Gastroesophageal sphincter (tissue), 4 donors: ENCODE results near the gene GRIP1. TPM values are rescaled to one million over a fixed set of nuclear protein-coding genes. Genes with fewer than 3 reads are reported as not detected.

Experiments
- ATAC-seq: fragments of 150-250 bp; one replicate; pipeline ENCODE4 v1.9.1; 2016; ENCODE audit warnings: mild to moderate bottlenecking, moderate library complexity
- H3K27ac ChIP-seq, 4 donors: fragments of 200-600 bp; sonication (generic) in 3 of 4; 1 replicate in 3 of 4; 2 replicates in 1 of 4; pipeline ENCODE4 v1.5.1; 2016 to 2019
- H3K27me3 ChIP-seq: fragments of 200-600 bp; sonication (generic); one replicate; pipeline ENCODE4 v1.5.1; 2019
- H3K36me3 ChIP-seq, 2 donors: fragments of 200-600 bp; sonication (generic); one replicate each; pipeline ENCODE4 v1.5.1; 2019; ENCODE audit warnings: control low read depth in 1 of 2
- H3K4me1 ChIP-seq, 3 donors: fragments of 200-600 bp; sonication (generic); 1 replicate in 2 of 3; 2 replicates in 1 of 3; pipeline ENCODE4 v1.5.1; 2016 to 2019; ENCODE audit warnings: control low read depth in 2 of 3
- H3K4me3 ChIP-seq, 2 donors: fragments of 200-600 bp; sonication (generic); one replicate each; pipeline ENCODE4 v1.5.1; 2019; ENCODE audit warnings: mild to moderate bottlenecking in 1 of 2, moderate library complexity in 1 of 2
- H3K9me3 ChIP-seq, 3 donors: fragments of 200-600 bp; sonication (generic); one replicate each; pipeline ENCODE4 v1.5.1; 2017 to 2019; ENCODE audit warnings: control low read depth in 2 of 3
- EP300 ChIP-seq: sonication (generic); formaldehyde crosslinking; IDR thresholded peaks from one replicate; pipeline ENCODE4 v1.6.1; 2017; ENCODE audit warnings: antibody characterized with exemption, mild to moderate bottlenecking
- POLR2A ChIP-seq, 2 donors: fragments of 450-650 bp; IDR thresholded peaks; one replicate each; pipeline ENCODE4 v1.6.1; 2017; ENCODE audit warnings: antibody characterized with exemption in 2 of 2, mild to moderate bottlenecking in 2 of 2, moderate library complexity in 1 of 2
- POLR2AphosphoS5 ChIP-seq: sonication (generic); formaldehyde crosslinking; IDR thresholded peaks from one replicate; pipeline ENCODE4 v1.6.1; 2017; ENCODE audit warnings: antibody characterized with exemption
- WGBS, 2 donors: methylation state at CpG; one replicate each; pipeline ENCODE4 v1.1.5; 2018; ENCODE audit warnings: low coverage in 1 of 2; 5-methylcytosine and 5-hydroxymethylcytosine counted together
- total RNA-seq, 4 donors: library from RNA; depleted of rRNA; stranded (reverse); fragments of >200 nt; gene quantifications; one replicate each; pipeline ENCODE4 v1.1.0, GENCODE V29; 2016
- TF ChIP-seq, protein P1 (sequence below), 4 experiments: fragments of 200-600 bp in 2 of 4; fragments of 450-650 bp in 2 of 4; sonication (generic) in 1 of 4; IDR thresholded peaks; one replicate each; pipeline ENCODE4 v1.5.1; 2017 to 2019; ENCODE audit warnings: antibody characterized with exemption in 4 of 4, mild to moderate bottlenecking in 2 of 4, moderate library complexity in 2 of 4

GRIP1 gene
- total RNA-seq, 4 donors from 2014 or later, result 6.8 to 17.8 (median 11.6) TPM

DNA sequence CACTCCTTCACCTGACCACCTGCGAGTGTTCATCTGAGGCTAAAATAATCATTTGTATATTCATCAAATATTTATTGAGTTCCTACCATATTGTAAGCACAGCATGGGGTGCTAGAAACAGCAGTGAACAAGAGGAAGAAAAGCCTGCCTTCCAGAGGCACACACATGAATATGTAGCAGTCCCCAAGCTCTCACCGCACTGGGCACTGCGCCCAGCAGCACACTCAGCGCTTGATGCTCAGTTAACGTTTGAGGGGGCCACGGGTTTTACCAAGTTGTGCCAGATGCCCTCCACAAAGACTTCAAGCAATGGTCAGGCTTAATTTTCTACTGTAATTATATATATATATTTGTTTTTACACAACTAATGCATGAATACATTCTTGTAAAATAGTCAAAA, 324.6 kb downstream of the GRIP1 start:
- no peak for TF ChIP-seq EP300
- TF ChIP-seq POLR2AphosphoS5, result no peak
- TF ChIP-seq POLR2A (IDR thresholded peaks at IDR 0.05), result no peak
- TF ChIP-seq, protein P1, sequence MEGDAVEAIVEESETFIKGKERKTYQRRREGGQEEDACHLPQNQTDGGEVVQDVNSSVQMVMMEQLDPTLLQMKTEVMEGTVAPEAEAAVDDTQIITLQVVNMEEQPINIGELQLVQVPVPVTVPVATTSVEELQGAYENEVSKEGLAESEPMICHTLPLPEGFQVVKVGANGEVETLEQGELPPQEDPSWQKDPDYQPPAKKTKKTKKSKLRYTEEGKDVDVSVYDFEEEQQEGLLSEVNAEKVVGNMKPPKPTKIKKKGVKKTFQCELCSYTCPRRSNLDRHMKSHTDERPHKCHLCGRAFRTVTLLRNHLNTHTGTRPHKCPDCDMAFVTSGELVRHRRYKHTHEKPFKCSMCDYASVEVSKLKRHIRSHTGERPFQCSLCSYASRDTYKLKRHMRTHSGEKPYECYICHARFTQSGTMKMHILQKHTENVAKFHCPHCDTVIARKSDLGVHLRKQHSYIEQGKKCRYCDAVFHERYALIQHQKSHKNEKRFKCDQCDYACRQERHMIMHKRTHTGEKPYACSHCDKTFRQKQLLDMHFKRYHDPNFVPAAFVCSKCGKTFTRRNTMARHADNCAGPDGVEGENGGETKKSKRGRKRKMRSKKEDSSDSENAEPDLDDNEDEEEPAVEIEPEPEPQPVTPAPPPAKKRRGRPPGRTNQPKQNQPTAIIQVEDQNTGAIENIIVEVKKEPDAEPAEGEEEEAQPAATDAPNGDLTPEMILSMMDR (IDR thresholded peaks at IDR 0.05), result no peak
- Histone ChIP-seq H3K4me1 (no peaks in the 10 kb centered on the region), H3K27me3 (no peaks in the 10 kb centered on the region), H3K36me3 (peaks cover 0 to 25% of the 10 kb centered on the region in 2 donors), H3K4me3 (no peak overlapping the region), H3K9me3 (no peaks in the 10 kb centered on the region), H3K27ac (no peak overlapping the region)
- WGBS, 2 donors, result 75 to 85% methylated on average over 6 of the region's 6 CpGs
- ATAC-seq, result no peak

DNA sequence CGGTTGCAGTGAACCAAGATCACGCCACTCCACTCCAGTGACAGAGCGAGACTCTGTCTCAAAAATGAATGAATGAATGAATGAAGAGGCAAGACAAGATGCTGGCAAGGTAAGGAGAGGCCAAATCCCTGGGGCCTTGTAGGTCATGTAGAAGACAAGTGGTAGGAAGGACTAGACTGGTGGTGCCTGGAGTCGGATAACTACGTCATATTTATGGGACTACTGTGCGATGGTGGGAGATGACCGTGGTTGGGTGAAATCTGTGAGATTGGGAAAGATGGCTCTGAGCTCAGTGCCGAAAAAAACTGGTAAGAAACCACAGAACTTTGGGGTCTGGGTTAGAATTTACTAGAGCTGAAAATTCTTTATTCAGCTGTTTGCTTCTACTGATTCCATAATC, 326.0 kb downstream of the GRIP1 start:
- Histone ChIP-seq H3K27me3 (no peaks in the 10 kb centered on the region), H3K9me3 (no peaks in the 10 kb centered on the region), H3K4me1 (no peaks in the 10 kb centered on the region), H3K4me3 (no peak overlapping the region), H3K27ac (no peak overlapping the region), H3K36me3 (peaks cover 0 to 34% of the 10 kb centered on the region in 2 donors)
- TF ChIP-seq EP300 (no peak), POLR2AphosphoS5 (no peak), POLR2A (IDR thresholded peaks at IDR 0.05) (no peak)
- TF ChIP-seq, protein P1 (IDR thresholded peaks at IDR 0.05), result no peak
- WGBS, 2 donors, result 93 to 97% methylated on average over 6 to 8 of the region's 8 CpGs
- no peak for ATAC-seq

DNA sequence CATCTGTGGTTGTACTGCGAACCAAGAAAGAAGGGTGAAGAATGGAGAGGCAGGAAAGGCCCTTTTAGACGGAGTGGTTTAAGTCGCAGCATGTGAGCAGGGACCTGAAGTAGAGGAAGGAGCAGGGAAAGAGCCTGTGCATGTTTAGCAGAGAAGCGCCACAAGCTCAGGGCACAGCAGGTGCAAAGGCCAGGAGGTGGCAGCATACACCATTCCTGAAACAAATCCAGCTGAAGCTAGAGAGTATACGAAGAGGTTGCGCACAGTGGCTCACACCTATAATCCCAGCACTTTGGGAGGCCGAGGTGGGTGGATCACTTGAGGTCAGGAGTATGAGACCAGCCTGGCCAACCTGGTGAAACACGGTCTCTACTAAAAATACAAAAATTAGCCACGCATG, 326.7 kb downstream of the GRIP1 start:
- ATAC-seq, result no peak
- 82 to 89% methylated on average over 8 to 9 of the region's 9 CpGs for WGBS, 2 donors

DNA sequence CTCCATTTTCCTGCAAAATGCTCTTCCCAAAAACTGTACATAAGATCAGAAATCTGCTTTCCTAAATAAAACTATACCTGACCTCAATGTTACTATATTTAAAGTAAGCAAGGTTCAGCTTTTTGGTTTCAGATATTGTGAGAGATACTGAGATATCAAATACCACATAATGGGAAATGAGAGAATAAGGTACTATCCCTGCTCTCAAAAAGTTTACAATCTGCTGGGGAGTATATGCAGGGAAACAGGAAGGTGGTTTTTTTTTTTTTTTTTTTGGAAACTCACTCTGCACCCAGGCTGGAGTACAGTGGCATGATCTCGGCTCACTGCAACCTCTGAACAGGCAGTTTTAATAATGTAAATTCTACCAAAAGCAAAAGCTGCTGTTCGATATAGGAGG, 327.6 kb downstream of the GRIP1 start:
- peaks cover 0 to 42% of the 10 kb centered on the region in 2 donors for H3K36me3 ChIP-seq
- no peak overlapping the region for H3K4me3 ChIP-seq
- H3K27ac ChIP-seq, result no peak overlapping the region
- H3K4me1 ChIP-seq, result no peaks in the 10 kb centered on the region
- no peaks in the 10 kb centered on the region for H3K27me3 ChIP-seq
- TF ChIP-seq, protein P1 (IDR thresholded peaks at IDR 0.05), result no peak
- no peak for TF ChIP-seq POLR2A (IDR thresholded peaks at IDR 0.05)
- no peak for ATAC-seq
- no peaks in the 10 kb centered on the region for H3K9me3 ChIP-seq
- 86 to 100% methylated on average over 2 of the region's 2 CpGs for WGBS, 2 donors

More for the DNA sequence above, 326.7 kb downstream of the GRIP1 start:
- no peaks in the 10 kb centered on the region for H3K27me3 ChIP-seq
- no peak for TF ChIP-seq POLR2A (IDR thresholded peaks at IDR 0.05)
- TF ChIP-seq, protein P1 (IDR thresholded peaks at IDR 0.05), result peak in 2 of 4 experiments; percentile 6 to 26
- no peak overlapping the region for H3K4me3 ChIP-seq
- no peak overlapping the region for H3K27ac ChIP-seq
- no peaks in the 10 kb centered on the region for H3K9me3 ChIP-seq
- H3K36me3 ChIP-seq, result peaks cover 0 to 35% of the 10 kb centered on the region in 2 donors
- no peaks in the 10 kb centered on the region for H3K4me1 ChIP-seq

DNA sequence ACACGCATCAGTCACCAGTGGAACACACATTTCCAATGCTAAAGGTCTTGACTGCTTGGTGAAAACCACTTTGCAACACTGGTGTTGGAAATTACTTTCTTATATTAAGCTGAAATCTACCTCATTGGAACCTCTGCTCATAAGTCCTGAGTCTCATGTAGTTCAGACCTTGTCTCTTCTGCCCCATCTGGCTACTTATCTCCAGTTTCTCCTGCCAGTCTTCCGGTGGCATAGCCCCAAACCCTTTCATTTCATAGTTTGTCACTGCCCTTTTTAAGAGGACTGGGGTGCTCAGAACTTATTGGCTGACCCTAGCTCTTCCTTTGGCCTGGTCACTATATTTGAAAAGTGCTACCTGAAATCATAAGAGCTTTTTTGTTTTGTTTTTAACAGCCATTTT, 332.9 kb downstream of the GRIP1 start:
- WGBS, 2 donors, result 88 to 93% methylated on average over 2 of the region's 2 CpGs
- H3K36me3 ChIP-seq, result peaks cover 0 to 58% of the 10 kb centered on the region in 2 donors
- H3K4me1 ChIP-seq, result no peaks in the 10 kb centered on the region
- no peak overlapping the region for H3K27ac ChIP-seq
- no peaks in the 10 kb centered on the region for H3K27me3 ChIP-seq
- no peak overlapping the region for H3K4me3 ChIP-seq
- H3K9me3 ChIP-seq, result peaks cover 0 to 34% (median 0%) of the 10 kb centered on the region in 3 donors
- TF ChIP-seq EP300 (no peak), POLR2AphosphoS5 (no peak), POLR2A (IDR thresholded peaks at IDR 0.05) (no peak)
- TF ChIP-seq, protein P1 (IDR thresholded peaks at IDR 0.05), result no peak
- no peak for ATAC-seq
